Measurements from ENCODE around the gene DNMBP.

Gene DNMBP

DNA sequence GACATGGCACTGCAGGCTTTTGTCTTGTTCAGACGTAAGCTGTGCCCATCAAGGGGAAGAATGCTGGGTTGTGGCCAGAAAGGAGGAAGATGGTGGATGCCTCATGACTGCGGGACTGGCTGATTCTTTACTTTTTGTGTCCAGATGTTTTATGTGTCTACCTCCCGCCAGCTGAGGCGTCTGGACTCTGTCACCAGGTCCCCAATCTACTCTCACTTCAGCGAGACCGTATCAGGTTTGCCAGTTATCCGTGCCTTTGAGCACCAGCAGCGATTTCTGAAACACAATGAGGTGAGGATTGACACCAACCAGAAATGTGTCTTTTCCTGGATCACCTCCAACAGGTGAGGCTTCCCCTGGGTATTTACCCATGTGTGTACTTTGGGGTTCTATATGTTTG, 173.8 kb downstream of the DNMBP start:
- no peak for DNase-seq (ENCODE audit: low read depth)

DNA sequence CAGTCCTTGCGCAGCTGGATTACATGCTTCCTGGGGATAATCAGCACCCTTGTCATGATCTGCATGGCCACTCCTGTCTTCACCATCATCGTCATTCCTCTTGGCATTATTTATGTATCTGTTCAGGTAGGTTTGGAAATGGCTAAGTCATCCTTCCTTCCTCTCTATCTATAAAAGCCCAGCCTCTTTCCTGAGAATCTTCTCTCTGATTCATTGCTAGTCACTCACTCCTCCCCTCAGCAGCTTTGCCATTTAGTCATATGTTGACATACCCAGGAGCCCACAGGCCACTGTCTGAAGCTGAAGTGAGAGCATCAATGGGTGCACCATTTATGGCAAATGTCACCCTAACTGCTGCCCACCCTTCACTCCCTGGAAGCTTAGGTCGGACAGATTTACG, 175.3 kb downstream of the DNMBP start:
- no peak for DNase-seq (ENCODE audit: low read depth)

DNA sequence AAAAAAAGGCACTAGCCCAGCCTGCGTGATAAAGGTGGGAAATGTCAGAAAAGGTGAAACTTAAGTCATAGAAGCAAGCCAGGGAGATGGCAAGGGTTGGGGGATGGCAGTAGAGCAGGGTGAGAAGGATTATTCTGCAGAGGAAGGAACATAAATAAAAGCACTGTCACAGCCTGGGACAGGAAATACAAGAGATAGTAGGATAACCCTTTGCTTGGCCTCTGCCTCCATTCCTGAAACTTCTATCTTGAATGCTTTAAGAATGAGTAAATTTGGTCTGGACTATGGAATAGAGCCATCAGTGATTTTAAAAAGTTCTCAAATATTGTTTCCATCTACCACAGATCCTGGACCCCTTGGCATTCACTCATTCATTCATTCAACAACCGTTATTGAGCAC, 177.3 kb downstream of the DNMBP start:
- DNase-seq (ENCODE audit: low read depth) = no peak

DNA sequence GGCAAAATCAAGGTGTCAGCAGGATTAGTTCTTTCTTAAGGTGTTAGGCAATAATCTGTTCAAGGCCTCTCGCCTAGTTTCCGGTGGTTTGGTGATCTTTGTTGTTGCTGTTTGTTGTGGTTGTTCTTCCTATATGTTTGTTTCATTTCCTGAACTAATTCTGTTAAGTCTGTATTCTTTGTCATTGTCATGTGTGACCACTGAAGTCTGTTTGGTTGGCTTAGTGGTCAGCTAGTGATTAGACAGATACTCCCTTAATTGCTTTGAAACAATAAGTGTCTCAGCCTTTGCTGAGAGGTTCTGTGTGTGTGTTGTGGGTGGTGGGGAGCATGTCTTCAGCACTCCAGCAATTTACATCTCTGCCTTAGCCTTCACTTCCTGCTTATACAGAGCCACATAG, 181.3 kb downstream of the DNMBP start:
- DNase-seq (ENCODE audit: low read depth) = no peak

DNA sequence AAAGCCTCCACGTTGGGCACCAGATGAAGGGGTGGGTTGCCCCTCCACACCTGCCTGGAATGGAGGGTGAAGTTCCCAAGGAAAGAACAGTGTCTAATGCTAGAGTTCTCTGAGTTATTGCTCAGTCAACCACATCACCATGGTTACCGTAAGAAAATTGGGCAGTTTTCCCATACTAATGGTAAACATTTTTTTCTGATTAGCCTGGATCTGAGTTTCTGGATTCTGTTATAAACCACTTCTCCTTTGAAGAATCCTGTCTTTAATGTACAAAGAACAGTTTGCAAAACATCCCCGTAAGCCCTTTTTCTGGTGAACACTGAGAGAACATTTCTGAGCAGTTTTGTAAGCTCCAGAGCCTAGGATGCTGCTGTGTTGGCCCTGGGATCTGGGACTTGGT, 181.8 kb downstream of the DNMBP start:
- DNase-seq (ENCODE audit: low read depth) = no peak
